H9 (cell line): ENCODE measurements around the gene PCED1A. TPM values are rescaled to one million over a fixed set of nuclear protein-coding genes. Genes with fewer than 3 reads are reported as not detected.

Source experiments
- DNase-seq: peaks from one replicate; pipeline ENCODE4 v3.0.0-alpha.2; 2017
- H2AFZ ChIP-seq: one replicate; pipeline ENCODE4 v1.6.1; 2013; ENCODE audit warnings: mild to moderate bottlenecking, low read length, control low read depth, moderate library complexity
- H2AK5ac ChIP-seq: 2 replicates; pipeline ENCODE4 v1.6.1; 2013; ENCODE audit warnings: low read length, control low read depth, mixed read lengths; ENCODE audit not compliant: insufficient read length
- H2BK120ac ChIP-seq: one replicate; pipeline ENCODE4 v1.6.1; 2013; ENCODE audit warnings: low read depth, mild to moderate bottlenecking, low read length, control low read depth, inconsistent platforms; ENCODE audit not compliant: poor library complexity, severe bottlenecking
- H2BK12ac ChIP-seq: 2 replicates; pipeline ENCODE4 v1.6.1; 2013; ENCODE audit warnings: low read length, control low read depth, mixed read lengths, low read depth; ENCODE audit not compliant: insufficient read length
- H2BK15ac ChIP-seq: 2 replicates; pipeline ENCODE4 v1.6.1; 2013; ENCODE audit warnings: low read depth, low read length, control low read depth
- H2BK20ac ChIP-seq: one replicate; pipeline ENCODE4 v1.6.1; 2013; ENCODE audit warnings: low read depth, mild to moderate bottlenecking, low read length, control low read depth, inconsistent platforms; ENCODE audit not compliant: poor library complexity, severe bottlenecking
- H2BK5ac ChIP-seq: 2 replicates; pipeline ENCODE4 v1.6.1; 2013; ENCODE audit warnings: low read length, control low read depth, mixed read lengths; ENCODE audit not compliant: insufficient read length
- H3K14ac ChIP-seq: 2 replicates; pipeline ENCODE4 v1.6.1; 2013; ENCODE audit warnings: low read length, control low read depth; ENCODE audit not compliant: insufficient read depth
- H3K18ac ChIP-seq: 2 replicates; pipeline ENCODE4 v1.6.1; 2013; ENCODE audit warnings: low read depth, mild to moderate bottlenecking, mixed read lengths, low read length, control low read depth; ENCODE audit not compliant: insufficient read length
- H3K23ac ChIP-seq: 2 replicates; pipeline ENCODE4 v1.6.1; 2013; ENCODE audit warnings: low read length, control low read depth, mixed read lengths, low read depth; ENCODE audit not compliant: insufficient read length
- H3K23me2 ChIP-seq: 2 replicates; pipeline ENCODE4 v1.6.1; 2013; ENCODE audit warnings: low read depth, mild to moderate bottlenecking, mixed read lengths, low read length, control low read depth; ENCODE audit not compliant: insufficient read length, poor library complexity, severe bottlenecking
- H3K27ac ChIP-seq: 2 replicates; pipeline ENCODE4 v1.5.1; 2013; ENCODE audit warnings: low read length, control low read depth, mixed read lengths, low read depth; ENCODE audit not compliant: insufficient read length
- H3K27me3 ChIP-seq: 2 replicates; pipeline ENCODE4 v1.6.1; 2013; ENCODE audit warnings: low read length, control low read depth, inconsistent platforms; ENCODE audit not compliant: insufficient read depth
- H3K4ac ChIP-seq: 2 replicates; pipeline ENCODE4 v1.6.1; 2013; ENCODE audit warnings: low read depth, mild to moderate bottlenecking, control low read depth, inconsistent platforms, low read length, moderate library complexity
- H3K4me1 ChIP-seq: 2 replicates; pipeline ENCODE4 v1.6.1; 2013; ENCODE audit warnings: low read length, control low read depth, inconsistent platforms; ENCODE audit not compliant: insufficient read depth
- H3K4me2 ChIP-seq: 2 replicates; pipeline ENCODE4 v1.6.1; 2013; ENCODE audit warnings: low read length, control low read depth, mixed read lengths; ENCODE audit not compliant: insufficient read length, insufficient read depth
- H3K56ac ChIP-seq: 2 replicates; pipeline ENCODE4 v1.6.1; 2013; ENCODE audit warnings: low read depth, mild to moderate bottlenecking, mixed read lengths, low read length, control low read depth; ENCODE audit not compliant: insufficient read length
- H3K79me1 ChIP-seq: 2 replicates; pipeline ENCODE4 v1.6.1; 2013; ENCODE audit warnings: low read depth, mild to moderate bottlenecking, moderate library complexity, low read length, control low read depth, inconsistent platforms; ENCODE audit not compliant: insufficient read depth, poor library complexity, severe bottlenecking
- H3K79me2 ChIP-seq: 2 replicates; pipeline ENCODE4 v1.6.1; 2013; ENCODE audit warnings: low read length, control low read depth, inconsistent platforms; ENCODE audit not compliant: insufficient read depth
- H3K9ac ChIP-seq: 2 replicates; pipeline ENCODE4 v1.6.1; 2013; ENCODE audit warnings: low read length, control low read depth, mixed read lengths; ENCODE audit not compliant: insufficient read length; ENCODE audit errors: extremely low read depth
- H3K9me3 ChIP-seq: one replicate; pipeline ENCODE4 v1.6.1; 2013; ENCODE audit warnings: low read depth, low read length, inconsistent platforms; ENCODE audit not compliant: control insufficient read depth
- H3T11ph ChIP-seq: one replicate; pipeline ENCODE4 v1.6.1; 2013; ENCODE audit warnings: mild to moderate bottlenecking, low read length, control low read depth, inconsistent platforms
- H4K20me1 ChIP-seq: one replicate; pipeline ENCODE4 v1.6.1; 2013; ENCODE audit not compliant: control insufficient read depth, insufficient read length, insufficient read depth
- H4K5ac ChIP-seq: 2 replicates; pipeline ENCODE4 v1.6.1; 2013; ENCODE audit warnings: low read depth, mild to moderate bottlenecking, mixed read lengths, low read length, control low read depth; ENCODE audit not compliant: insufficient read length
- H4K8ac ChIP-seq: replicated peaks from 2 replicates; pipeline ENCODE4 v1.6.1; 2013; ENCODE audit warnings: low read length, control low read depth, mixed read lengths, low read depth; ENCODE audit not compliant: insufficient read length
- H4K91ac ChIP-seq: 2 replicates; pipeline ENCODE4 v1.6.1; 2013; ENCODE audit warnings: low read depth, mild to moderate bottlenecking, moderate library complexity, mixed read lengths, low read length, control low read depth; ENCODE audit not compliant: insufficient read length
- H3K27ac Mint-ChIP-seq, 3 experiments: 2 replicates in 2 of 3; 3 replicates in 1 of 3; pipeline ENCODE4 v1.8.0; 2020 to 2021; ENCODE audit warnings: mixed read lengths in 3 of 3, mild to moderate bottlenecking in 1 of 3, moderate library complexity in 1 of 3
- H3K27me3 Mint-ChIP-seq: 2 replicates; pipeline ENCODE4 v1.8.0; 2021; ENCODE audit warnings: low read depth, mild to moderate bottlenecking, moderate library complexity, mixed read lengths
- H3K36me3 Mint-ChIP-seq, 3 experiments: 2 replicates in 2 of 3; 3 replicates in 1 of 3; pipeline ENCODE4 v1.8.0; 2020 to 2021; ENCODE audit warnings: low read depth in 3 of 3, mixed read lengths in 3 of 3; ENCODE audit not compliant: insufficient read depth in 1 of 3
- H3K4me1 Mint-ChIP-seq, 2 experiments: 2 replicates each; pipeline ENCODE4 v1.8.0; 2020; ENCODE audit warnings: mixed read lengths in 2 of 2
- H3K4me3 Mint-ChIP-seq, 2 experiments: 2 replicates in 1 of 2; 3 replicates in 1 of 2; pipeline ENCODE4 v1.8.0; 2020 to 2021; ENCODE audit warnings: mild to moderate bottlenecking in 2 of 2, mixed read lengths in 2 of 2, moderate library complexity in 1 of 2
- H3K9me3 Mint-ChIP-seq, 2 experiments: 2 replicates in 1 of 2; 3 replicates in 1 of 2; pipeline ENCODE4 v1.8.0; 2020; ENCODE audit warnings: mild to moderate bottlenecking in 2 of 2, mixed read lengths in 2 of 2, moderate library complexity in 1 of 2
- CTCF ChIP-seq: fragments of 200-600 bp; sonication (generic); conservative IDR thresholded peaks from 3 replicates; pipeline ENCODE4 v1.8.0; 2021; ENCODE audit warnings: antibody characterized with exemption, mild to moderate bottlenecking
- WGBS: extraction: QIAGEN DNeasy Blood & Tissue Kit; methylation state at CpG from one replicate; pipeline ENCODE4 v1.1.7; 2013; ENCODE audit warnings: missing lambda C conversion rate, low lambda C conversion rate, mixed read lengths; ENCODE audit not compliant: insufficient read length; ENCODE audit errors: extremely low coverage; 5-methylcytosine and 5-hydroxymethylcytosine counted together
- total RNA-seq: library from RNA; stranded (reverse); gene quantifications from 2 replicates; pipeline ENCODE4 v1.2.1, GENCODE V29; 2021

The PCED1A gene
- total RNA-seq, 1 experiment from 2014 or later, result 30.8 TPM

DNA sequence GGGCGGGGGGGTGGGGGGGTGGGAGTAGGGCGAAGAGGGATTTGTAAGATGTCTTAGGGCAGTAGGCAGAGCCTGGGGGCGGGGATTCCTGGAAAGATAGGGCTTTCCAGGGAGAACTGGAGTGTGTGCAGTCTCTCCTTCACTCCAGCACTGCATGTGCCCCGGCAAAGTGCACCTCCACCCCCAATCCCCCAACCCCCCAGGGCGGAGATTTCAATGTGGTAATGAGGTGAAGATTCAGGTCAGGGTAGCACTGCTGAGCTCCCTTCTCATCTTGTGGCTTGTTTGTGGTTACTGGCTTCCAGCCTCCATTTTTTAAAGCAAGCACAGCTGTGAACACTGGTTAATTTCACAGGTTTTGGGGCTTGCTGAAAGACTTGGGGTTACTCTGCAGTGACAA is 18.4 kb downstream of the PCED1A start:
- no peak overlapping the region for H4K5ac ChIP-seq
- H3K4me1 ChIP-seq, result no peaks in the 10 kb centered on the region
- H2BK5ac ChIP-seq, result no peak overlapping the region
- H2BK12ac ChIP-seq, result no peak overlapping the region
- Mint-ChIP-seq H3K36me3 (no peaks in the 10 kb centered on the region; a peak in 1 of 7 replicates), H3K4me1 (peaks cover 18 to 22% of the 10 kb centered on the region in 2 experiments), H3K4me3 (no peak overlapping the region; a peak in 1 of 5 replicates), H3K27me3 (peaks cover 39% of the 10 kb centered on the region), H3K9me3 (0 out of 5 replicates have a peak, but pooled peaks cover 0 to 2% of the 10 kb centered on the region in 2 experiments), H3K27ac (no peak overlapping the region)
- no peaks in the 10 kb centered on the region for H3K9me3 ChIP-seq
- no peak overlapping the region for H4K91ac ChIP-seq
- H2BK120ac ChIP-seq, result no peak overlapping the region
- TF ChIP-seq CTCF, result no peak
- peaks cover 9% of the 10 kb centered on the region; the same call in 1 of the 2 replicates for H3K27me3 ChIP-seq
- no peak overlapping the region for H4K8ac ChIP-seq
- no peak overlapping the region for H3K27ac ChIP-seq
- H3K14ac ChIP-seq, result no peak overlapping the region
- H3K9ac ChIP-seq, result no peak overlapping the region
- peaks cover 6% of the 10 kb centered on the region for H3K23me2 ChIP-seq
- H3K23ac ChIP-seq, result no peak overlapping the region
- H2AFZ ChIP-seq, result no peak overlapping the region
- no peak overlapping the region for H2BK15ac ChIP-seq
- no peak overlapping the region for H3K18ac ChIP-seq
- H2BK20ac ChIP-seq, result no peak overlapping the region
- H3K4ac ChIP-seq, result no peak overlapping the region
- no peaks in the 10 kb centered on the region for H3K79me1 ChIP-seq
- H3K4me2 ChIP-seq, result no peak overlapping the region
- H2AK5ac ChIP-seq, result no peak overlapping the region
- no CpG with 5 or more reads among the region's 5 CpGs for WGBS
- DNase-seq, result no peak
- no peak overlapping the region for H3K56ac ChIP-seq
- no peaks in the 10 kb centered on the region for H4K20me1 ChIP-seq
- no peak overlapping the region for H3T11ph ChIP-seq
- H3K79me2 ChIP-seq, result no peaks in the 10 kb centered on the region
